GM18868 (cell line): Measurements from ENCODE around the gene TCHP.
"Not testable (repeated sequence)": the region's sequence is repeated elsewhere in the genome, so short reads cannot be mapped to it uniquely, and the experiment has no call there.

Experiments used
- ATAC-seq: cut with Tn5 transposase; IDR thresholded peaks from one replicate; pipeline ENCODE4 v1.9.1; 2021; ENCODE audit warnings: mild to moderate bottlenecking, moderate library complexity; ENCODE audit not compliant: unreplicated experiment

The TCHP gene

DNA sequence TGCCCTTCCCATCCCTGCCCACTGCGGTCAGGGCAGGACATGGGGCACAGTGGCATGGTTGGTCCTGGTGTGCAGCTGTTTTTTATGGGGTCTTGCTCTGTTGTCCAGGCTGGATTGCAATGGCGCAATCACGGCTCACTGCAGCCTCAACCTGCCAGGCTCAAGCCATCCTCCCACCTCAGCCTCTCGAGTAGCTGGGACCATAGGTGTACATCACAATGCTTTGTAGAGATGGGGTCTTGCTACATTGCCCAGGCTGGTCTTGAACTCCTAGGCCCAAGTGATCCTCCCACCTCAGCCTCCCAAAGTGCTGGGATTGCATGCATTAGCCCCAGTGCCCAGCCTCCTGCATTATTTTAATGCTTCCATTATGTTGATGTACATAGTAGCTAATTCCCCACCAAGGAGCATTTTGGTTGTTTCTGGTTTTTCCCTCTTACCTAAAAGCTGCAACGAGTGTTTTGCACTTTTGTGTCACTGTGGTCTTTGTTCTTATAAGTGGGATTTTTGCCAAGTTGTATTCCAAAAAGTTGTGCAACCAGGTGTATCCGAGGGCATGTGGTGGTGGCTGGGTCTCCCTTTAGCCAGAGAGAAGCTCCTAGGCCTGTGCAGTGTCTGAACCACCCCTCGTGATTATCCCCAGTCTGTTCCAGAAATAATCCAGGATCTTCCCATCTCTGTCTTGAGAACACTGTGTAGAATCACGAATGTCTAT is 10.3 kb downstream of the TCHP start:
- no peak for ATAC-seq

GRCh38 chr12:109910969-109911348 is 10.9 kb downstream of the TCHP start:
- no peak for ATAC-seq

- ATAC-seq: no peak
These were observed 12.8 kb downstream of the TCHP start for GRCh38 chr12:109912855-109913321.

DNA sequence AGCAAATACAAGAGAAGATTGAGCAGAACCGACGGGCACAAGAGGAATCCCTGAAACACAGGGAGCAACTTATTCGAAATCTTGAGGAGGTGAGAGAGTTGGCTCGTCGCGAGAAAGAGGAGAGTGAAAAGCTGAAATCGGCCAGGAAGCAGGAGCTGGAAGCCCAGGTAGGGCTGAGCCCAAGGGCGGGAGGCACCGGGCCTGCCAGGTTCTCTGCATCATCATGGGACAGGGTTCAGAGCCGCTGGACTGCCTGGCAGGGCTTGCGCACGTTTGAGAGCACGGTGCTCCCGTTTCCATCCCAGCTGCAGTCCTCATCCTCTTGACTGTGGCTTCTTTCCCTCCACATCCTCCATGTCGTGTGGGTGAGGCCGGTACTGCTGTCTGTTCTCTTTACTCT is 14.4 kb downstream of the TCHP start:
- no peak for ATAC-seq

GRCh38 chr12:109915171-109916040 is 15.3 kb downstream of the TCHP start:
- ATAC-seq: no peak

DNA sequence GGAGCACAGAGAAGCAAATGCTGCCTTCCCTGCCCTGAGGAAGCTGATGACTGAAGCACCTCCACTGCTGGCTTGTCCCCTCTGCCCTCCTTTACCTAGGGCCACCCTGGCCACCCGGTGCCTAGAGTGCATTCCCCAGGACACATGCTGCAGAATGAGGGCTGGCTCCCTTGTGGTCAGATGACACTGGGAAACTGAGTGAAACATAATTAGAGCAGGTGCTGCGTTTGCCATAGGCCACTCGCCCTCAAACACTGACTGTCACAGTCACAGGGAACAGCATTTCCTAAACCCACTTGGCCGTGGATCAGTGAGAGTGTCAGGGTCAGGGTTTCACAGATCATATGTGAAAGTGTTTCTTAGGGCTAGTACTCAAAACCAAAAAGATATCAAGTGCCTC is 16.0 kb downstream of the TCHP start:
- no peak for ATAC-seq

DNA sequence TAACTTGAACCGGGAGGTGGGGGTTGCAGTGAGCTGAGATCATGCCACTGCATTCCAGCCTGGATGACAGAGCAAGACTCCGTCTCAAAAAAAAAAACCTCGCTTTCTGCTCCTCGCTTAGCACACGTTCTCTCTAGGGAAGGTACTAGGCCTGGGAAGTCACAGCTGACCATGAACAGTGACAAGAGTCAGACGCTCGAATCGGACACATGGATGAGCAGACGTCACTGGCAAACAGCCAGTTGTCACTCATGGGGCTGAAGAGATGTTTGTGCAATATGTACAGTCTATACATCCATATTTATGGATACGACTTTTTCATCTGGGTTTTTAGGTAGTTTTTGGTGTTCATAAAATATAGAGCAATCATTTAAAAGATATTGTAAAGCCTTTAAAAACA is 19.4 kb downstream of the TCHP start:
- no peak for ATAC-seq

DNA sequence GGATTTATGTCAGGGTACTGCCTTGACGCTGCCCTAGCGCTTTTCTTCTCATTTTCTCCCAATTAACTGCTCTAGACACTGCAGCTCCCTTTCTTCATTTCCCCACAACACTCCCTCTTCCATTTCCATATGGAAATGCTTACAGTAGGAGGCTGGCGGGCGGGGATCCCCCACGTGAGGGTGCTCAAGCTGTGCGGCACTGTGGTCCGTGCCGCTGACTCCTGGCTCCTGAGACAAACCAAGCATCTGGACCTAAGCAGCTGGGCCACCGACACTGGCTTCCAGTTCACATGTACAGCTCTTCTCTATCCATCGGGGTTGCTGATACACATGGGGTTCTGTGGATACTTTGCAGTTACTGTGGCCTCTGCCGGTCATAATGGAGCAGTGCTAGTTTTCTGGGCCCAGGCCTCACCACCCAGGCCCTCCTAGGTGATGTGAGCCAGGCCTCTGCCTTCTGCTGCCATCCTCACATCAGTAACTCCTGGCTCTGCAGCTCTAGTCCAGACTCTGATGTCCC is 20.2 kb downstream of the TCHP start:
- ATAC-seq: no peak

DNA sequence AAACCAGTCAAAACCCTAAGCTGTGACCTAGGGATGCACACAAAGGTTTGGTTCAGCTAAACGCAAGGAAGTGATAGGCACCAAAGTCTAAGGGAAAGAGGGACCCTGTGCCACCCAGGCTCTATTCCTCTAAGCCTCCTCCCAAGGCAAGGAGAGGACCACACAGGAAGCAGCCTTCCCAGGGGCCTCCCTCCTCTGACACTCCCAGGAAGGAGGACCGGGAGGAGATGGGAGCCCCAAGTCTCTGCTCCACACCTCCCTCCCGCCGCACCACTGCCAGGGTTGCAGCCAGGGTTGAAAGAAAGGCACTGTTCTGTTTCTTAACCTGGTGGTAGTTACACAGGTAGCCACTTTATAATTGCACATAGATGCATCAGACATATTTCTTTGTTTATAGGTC is 21.9 kb downstream of the TCHP start:
- no peak for ATAC-seq

- ATAC-seq: no peak
These were observed 23.0 kb downstream of the TCHP start for GRCh38 chr12:109923038-109923437.

DNA sequence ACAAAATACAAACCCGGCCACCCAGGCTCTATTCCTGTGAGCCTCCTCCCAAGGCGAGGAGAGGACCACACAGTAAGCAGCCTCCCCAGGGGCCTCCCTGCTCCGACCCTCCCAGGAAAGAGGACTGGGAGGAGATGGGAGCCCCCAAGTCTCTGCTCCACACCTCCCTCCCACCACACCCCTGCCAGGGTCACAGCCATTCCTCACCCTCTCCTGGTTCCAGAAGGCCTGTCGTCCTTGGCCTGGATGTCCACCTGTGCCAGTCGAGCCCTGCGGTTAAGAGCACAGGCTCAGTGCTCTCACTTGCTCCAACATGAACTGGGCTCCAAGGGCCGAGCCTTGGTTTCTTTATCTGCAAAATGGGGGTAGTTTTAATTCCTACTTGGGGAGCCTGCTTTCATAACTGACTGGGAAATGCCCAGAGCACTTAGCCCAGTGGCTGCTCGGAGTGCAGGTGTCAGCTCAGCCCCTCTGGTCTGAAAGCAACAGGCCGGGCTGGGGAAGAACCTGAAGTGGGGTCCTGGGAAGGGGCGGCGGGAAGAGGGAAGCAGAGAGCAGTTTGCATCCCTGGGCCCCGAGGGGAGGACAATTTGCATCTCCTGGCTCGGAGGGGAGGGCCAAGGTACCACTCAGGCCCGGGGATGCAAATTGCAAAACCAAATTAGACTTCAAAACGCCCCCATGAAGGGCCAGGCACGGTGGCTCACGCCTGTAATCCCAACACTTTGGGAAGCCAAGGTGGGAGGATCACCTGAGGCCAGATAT is 23.6 kb downstream of the TCHP start:
- ATAC-seq: no peak

DNA sequence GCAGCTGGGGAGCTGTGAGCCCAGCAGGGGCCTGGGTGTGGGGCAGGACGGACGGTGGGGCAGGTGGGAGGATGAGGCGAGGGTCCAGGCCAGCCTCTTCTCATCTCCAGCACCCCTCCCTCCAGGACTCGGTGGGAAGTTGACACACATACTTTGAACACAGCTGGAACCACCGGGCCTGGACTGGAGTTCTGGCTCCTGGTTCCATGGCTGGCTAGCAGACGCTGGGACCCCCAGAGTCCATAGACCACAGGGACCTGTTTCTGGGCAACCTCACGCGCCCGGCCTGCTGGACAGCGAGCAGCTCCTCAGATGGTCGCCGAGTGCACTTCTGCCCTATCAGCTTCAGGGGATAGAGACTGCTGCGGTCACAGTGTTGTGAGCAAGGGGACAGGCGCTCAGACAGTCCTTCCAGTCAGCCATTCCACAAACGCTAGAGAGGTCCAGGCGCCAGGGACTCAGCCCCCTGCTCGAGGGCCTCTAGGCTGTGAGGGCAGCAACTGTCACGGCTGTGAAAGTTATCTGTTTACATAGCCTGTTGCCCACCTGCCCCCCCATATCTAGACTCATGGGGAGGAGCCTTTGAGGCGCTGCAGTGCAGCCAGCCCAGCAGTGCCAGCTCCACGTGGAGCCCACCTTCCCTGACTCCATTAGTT is 25.2 kb downstream of the TCHP start:
- no peak for ATAC-seq

DNA sequence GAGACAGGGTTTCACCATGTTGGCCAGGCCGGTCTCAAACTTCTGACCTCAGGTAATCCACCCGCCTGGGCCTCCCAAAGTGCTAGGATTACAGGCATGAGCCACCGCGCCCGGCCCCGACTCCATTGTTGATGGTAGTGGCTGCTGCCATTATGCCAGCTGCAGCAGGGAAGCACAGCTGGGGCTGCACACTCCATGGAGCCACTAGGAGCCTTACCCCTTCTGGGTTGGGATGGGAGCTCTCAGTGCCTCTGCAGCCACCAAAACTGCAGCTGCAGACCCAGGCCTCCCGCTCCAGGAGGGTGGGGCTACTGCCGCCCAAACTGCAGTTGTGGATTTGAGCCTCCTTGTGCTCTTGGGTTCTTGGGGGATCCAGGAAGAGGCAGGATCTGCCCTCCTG is 25.9 kb downstream of the TCHP start:
- ATAC-seq: no peak

DNA sequence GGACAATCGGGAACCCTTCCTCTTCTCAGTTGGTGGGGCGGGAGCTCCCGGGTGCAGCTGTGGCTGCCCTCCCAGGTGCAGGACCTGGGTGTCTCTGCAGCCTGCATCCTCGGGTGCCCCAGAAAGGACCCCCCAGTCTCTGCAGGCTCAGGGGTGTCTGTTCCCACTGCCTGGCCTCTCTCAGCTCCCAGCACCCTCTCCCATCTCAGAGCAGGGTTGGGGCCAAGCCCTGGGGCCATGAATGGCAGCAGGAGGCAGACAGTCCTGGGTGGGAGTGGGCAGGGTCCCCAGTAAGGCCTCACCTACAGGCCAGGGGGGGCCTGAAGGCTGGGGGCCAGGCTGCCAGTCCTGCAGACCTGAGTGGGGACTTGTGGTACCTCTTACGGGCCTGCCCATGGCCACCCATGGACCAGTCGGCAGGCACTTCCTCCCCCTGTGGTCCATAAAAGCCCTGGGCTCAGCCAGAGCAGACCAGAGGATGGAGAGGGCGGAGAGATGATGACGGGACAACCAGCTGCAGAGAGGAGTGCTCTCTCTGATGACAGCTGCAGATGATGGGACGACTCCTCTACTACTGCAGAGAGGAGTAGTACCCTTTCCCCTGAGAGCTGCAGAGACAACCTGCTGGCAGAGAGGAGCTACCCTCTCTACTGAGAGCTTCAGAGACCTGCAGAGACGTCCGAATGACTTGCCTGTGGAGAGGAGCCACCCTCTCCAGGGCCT is 26.6 kb downstream of the TCHP start:
- ATAC-seq: no peak

- ATAC-seq: no peak
These were observed 27.5 kb downstream of the TCHP start for GRCh38 chr12:109927622-109928021.

GRCh38 chr12:109928058-109928656 is 28.1 kb downstream of the TCHP start:
- no peak for ATAC-seq

- ATAC-seq: not testable (repeated sequence)
These were observed 29.3 kb downstream of the TCHP start for GRCh38 chr12:109929326-109929725.

DNA sequence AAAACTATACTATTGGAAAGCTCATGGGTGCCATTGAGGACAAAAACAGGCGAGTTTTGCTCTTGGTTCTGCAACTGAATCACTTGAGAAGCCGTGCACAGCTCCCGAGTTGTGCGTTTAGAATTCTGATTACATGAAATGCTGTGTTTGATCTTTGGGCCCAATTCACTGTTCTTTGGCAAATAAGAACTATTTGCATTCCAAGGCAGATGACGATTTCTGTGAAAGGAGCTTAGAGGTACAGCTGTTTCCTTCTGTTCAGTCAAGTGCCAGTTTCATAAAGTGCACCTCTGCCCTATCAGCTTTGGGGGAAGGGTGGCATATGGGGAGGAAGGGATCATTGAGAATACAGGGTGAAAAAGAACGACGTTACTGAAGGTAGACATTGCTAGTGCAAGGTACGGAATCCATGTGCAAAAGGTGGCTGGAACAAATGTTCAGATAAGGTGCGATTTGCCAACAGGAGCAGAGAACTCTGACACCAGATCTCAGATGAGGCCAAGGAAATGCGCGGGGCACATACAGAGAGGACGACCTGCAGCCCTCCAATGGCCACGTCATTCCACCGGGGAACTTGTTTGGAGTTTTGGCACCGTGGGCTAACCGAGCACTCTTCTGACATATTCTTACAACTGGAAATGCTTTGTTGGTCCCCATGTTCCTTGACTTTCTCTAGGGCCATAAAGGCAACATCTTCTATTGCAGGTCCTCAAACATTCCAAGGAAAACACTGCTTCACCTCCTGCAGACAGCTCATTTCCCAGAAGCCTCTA is 30.1 kb downstream of the TCHP start:
- no peak for ATAC-seq

DNA sequence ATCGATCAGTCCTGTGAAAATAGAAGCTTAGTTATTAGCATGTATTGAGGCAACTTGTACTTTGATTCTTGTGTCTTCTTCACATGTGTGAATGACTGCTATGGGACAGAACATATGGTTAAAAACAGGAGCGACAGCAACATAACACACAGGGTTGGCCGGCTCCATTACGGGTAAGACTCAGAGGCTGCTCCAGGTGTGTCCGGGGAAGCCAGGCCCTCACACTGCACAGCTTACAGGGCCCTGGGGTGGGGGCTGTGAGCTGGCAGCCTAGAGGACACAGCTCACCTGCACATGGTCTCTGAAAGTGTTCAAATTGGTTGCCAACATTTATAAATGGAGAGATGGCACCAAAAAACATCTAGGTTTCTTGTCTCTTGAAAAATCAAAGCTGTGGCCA is 31.1 kb downstream of the TCHP start:
- ATAC-seq: no peak
